GM23248 (cell line): ENCODE data around the gene CFAP65. TPM values are rescaled to one million over a fixed set of nuclear protein-coding genes. Genes with fewer than 3 reads are reported as not detected.

Experiments
- DNase-seq: peaks from one replicate; pipeline ENCODE4 v3.0.0-alpha.2; 2015
- H2AFZ ChIP-seq: fragments of 200-600 bp; sonication (generic); 2 replicates; pipeline ENCODE4 v1.6.1; 2016; ENCODE audit warnings: antibody characterized with exemption
- H3F3A ChIP-seq: fragments of 200-600 bp; sonication (generic); 2 replicates; pipeline ENCODE4 v1.6.1; 2016; ENCODE audit warnings: mild to moderate bottlenecking, antibody characterized with exemption, mixed run types; ENCODE audit not compliant: insufficient read depth
- H3K27ac ChIP-seq: fragments of 200-600 bp; sonication (generic); 2 replicates; pipeline ENCODE4 v1.5.1; 2016; ENCODE audit warnings: mild to moderate bottlenecking
- H3K27me3 ChIP-seq: fragments of 200-600 bp; sonication (generic); replicated peaks from 2 replicates; pipeline ENCODE4 v1.6.1; 2016; ENCODE audit warnings: mild to moderate bottlenecking; ENCODE audit not compliant: insufficient read depth
- H3K36me3 ChIP-seq: fragments of 200-600 bp; sonication (generic); 2 replicates; pipeline ENCODE4 v1.6.1; 2016; ENCODE audit warnings: low read depth, mild to moderate bottlenecking
- H3K4me1 ChIP-seq: fragments of 200-600 bp; sonication (generic); 2 replicates; pipeline ENCODE4 v1.6.1; 2016; ENCODE audit warnings: mild to moderate bottlenecking; ENCODE audit not compliant: insufficient read depth
- H3K4me2 ChIP-seq: fragments of 200-600 bp; sonication (generic); one replicate; pipeline ENCODE4 v1.6.1; 2016; ENCODE audit warnings: mild to moderate bottlenecking; ENCODE audit not compliant: unreplicated experiment
- H3K4me3 ChIP-seq: fragments of 200-600 bp; sonication (generic); 2 replicates; pipeline ENCODE4 v1.5.1; 2016; ENCODE audit warnings: mild to moderate bottlenecking
- H3K79me2 ChIP-seq: fragments of 200-600 bp; sonication (generic); 2 replicates; pipeline ENCODE4 v1.6.1; 2016; ENCODE audit warnings: mild to moderate bottlenecking; ENCODE audit not compliant: insufficient read depth
- H3K9ac ChIP-seq: fragments of 200-600 bp; sonication (generic); 2 replicates; pipeline ENCODE4 v1.6.1; 2016; ENCODE audit warnings: mild to moderate bottlenecking
- H3K9me2 ChIP-seq: fragments of 200-600 bp; sonication (generic); 2 replicates; pipeline ENCODE4 v1.6.1; 2016; ENCODE audit warnings: mixed run types, mild to moderate bottlenecking, moderate library complexity; ENCODE audit not compliant: insufficient read depth
- H3K9me3 ChIP-seq: fragments of 200-600 bp; sonication (generic); one replicate; pipeline ENCODE4 v1.6.1; 2017; ENCODE audit warnings: low read depth
- H4K20me1 ChIP-seq: fragments of 200-600 bp; sonication (generic); 2 replicates; pipeline ENCODE4 v1.6.0; 2016; ENCODE audit not compliant: insufficient read depth
- EZH2 ChIP-seq: fragments of 200-600 bp; sonication (generic); IDR thresholded peaks from 2 replicates; pipeline ENCODE4 v1.6.1; 2018; ENCODE audit warnings: antibody characterized with exemption, mild to moderate bottlenecking; ENCODE audit not compliant: insufficient read depth, poor library complexity, severe bottlenecking
- EZH2phosphoT487 ChIP-seq: fragments of 200-600 bp; sonication (generic); IDR thresholded peaks from 2 replicates; pipeline ENCODE4 v1.6.1; 2018; ENCODE audit warnings: antibody characterized with exemption, moderate library complexity, mild to moderate bottlenecking, low read depth; ENCODE audit not compliant: insufficient read depth
- WGBS, 2 experiments: methylation state at CpG; one replicate each; pipeline ENCODE4 v1.1.6; 2015 to 2017; ENCODE audit warnings: low lambda C conversion rate in 2 of 2, low coverage in 1 of 2; ENCODE audit errors: missing lambda C conversion rate in 2 of 2; 5-methylcytosine and 5-hydroxymethylcytosine counted together
- in situ Hi-C: fragments of 300-500 bp; cut with MboI; formaldehyde crosslinking; loops from 2 replicates; pipeline ENCODE4 v1.15.0; 2020
- polyA plus RNA-seq: library from polyadenylated mRNA; unstranded; fragments of >200 nt; fragmentation: Nextera tagmentation; extraction: Ambion mirVana; gene quantifications from 2 replicates; pipeline ENCODE4 v1.2.1, GENCODE V29; 2016
- total RNA-seq: library from RNA; depleted of rRNA; stranded (reverse); fragments of >200 nt; shearing (Covaris generic); gene quantifications from 2 replicates; pipeline ENCODE4 v1.2.3, GENCODE V29; 2014

CFAP65 gene
- total and polyA plus RNA-seq, 2 experiments from 2014 or later, result 0.08 TPM; not detected in 1

GRCh38 chr2:219087361-219087760 lies 46.0 kb upstream of the CFAP65 start:
- H3K4me2 ChIP-seq, result no peak overlapping the region
- no peaks in the 10 kb centered on the region for H3K9me3 ChIP-seq
- H3K9me2 ChIP-seq, result no peaks in the 10 kb centered on the region
- WGBS, 2 experiments, result 90 to 92% methylated on average over 5 of the region's 5 CpGs
- DNase-seq, result no peak
- H3K4me3 ChIP-seq, result no peak overlapping the region
- H3K9ac ChIP-seq, result no peak overlapping the region
- no peaks in the 10 kb centered on the region for H3K4me1 ChIP-seq
- no peaks in the 10 kb centered on the region; the same call in 1 of the 2 replicates for H3K27me3 ChIP-seq
- TF ChIP-seq EZH2phosphoT487 (no peak), EZH2 (no peak)
- H2AFZ ChIP-seq, result no peak overlapping the region
- H3K79me2 ChIP-seq, result no peaks in the 10 kb centered on the region
- no peak overlapping the region for H3K27ac ChIP-seq
- no peaks in the 10 kb centered on the region for H3F3A ChIP-seq
- no peaks in the 10 kb centered on the region for H4K20me1 ChIP-seq
- in situ Hi-C loops, result no loop called here
- H3K36me3 ChIP-seq, result no peaks in the 10 kb centered on the region

- Histone ChIP-seq H3K27ac (no peak overlapping the region), H3K4me3 (no peak overlapping the region), H3K9me2 (no peaks in the 10 kb centered on the region), H3K4me1 (no peaks in the 10 kb centered on the region), H3K27me3 (no peaks in the 10 kb centered on the region; the same call in 1 of the 2 replicates), H4K20me1 (no peaks in the 10 kb centered on the region), H3K9ac (no peak overlapping the region), H3K9me3 (no peaks in the 10 kb centered on the region), H3K79me2 (no peaks in the 10 kb centered on the region), H3F3A (no peaks in the 10 kb centered on the region), H3K4me2 (no peak overlapping the region), H2AFZ (no peak overlapping the region), H3K36me3 (no peaks in the 10 kb centered on the region)
- TF ChIP-seq EZH2phosphoT487, result no peak
- no peak for TF ChIP-seq EZH2
- DNase-seq, result no peak
- in situ Hi-C loops, result no loop called here
Observed at GRCh38 chr2:219086196-219086595, 44.9 kb upstream of the CFAP65 start.

DNA sequence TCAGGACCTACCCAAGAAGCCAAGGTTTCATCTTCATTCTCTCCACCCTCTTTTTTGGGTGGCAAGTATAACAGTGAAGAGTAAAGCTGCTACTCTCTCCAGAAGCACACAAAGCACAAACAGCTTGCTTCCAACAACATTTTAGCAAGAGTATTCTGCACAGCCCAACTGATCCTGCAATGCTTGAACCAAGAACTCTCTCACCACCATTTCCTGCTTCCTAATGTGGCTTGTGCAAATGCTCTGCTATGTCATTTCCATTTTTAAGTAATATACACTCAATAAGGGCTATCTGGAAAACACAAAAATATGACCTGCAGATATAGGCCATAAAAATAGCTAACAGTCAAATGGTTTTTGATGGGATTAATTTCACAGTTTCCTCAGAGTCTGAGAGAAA lies 43.5 kb upstream of the CFAP65 start:
- TF ChIP-seq EZH2phosphoT487 (no peak), EZH2 (no peak)
- Histone ChIP-seq H3K27me3 (no peaks in the 10 kb centered on the region; the same call in 1 of the 2 replicates), H3K27ac (no peak overlapping the region), H3K4me2 (no peak overlapping the region), H3K9ac (no peak overlapping the region), H3F3A (no peaks in the 10 kb centered on the region), H3K4me1 (0 out of 2 replicates have a peak, but pooled peaks cover under 1% of the 10 kb centered on the region), H3K9me3 (no peaks in the 10 kb centered on the region), H4K20me1 (no peaks in the 10 kb centered on the region), H3K36me3 (no peaks in the 10 kb centered on the region), H3K9me2 (no peaks in the 10 kb centered on the region), H3K4me3 (no peak overlapping the region), H3K79me2 (no peaks in the 10 kb centered on the region), H2AFZ (no peak overlapping the region)
- in situ Hi-C loops, result no loop called here
- no peak for DNase-seq

DNA sequence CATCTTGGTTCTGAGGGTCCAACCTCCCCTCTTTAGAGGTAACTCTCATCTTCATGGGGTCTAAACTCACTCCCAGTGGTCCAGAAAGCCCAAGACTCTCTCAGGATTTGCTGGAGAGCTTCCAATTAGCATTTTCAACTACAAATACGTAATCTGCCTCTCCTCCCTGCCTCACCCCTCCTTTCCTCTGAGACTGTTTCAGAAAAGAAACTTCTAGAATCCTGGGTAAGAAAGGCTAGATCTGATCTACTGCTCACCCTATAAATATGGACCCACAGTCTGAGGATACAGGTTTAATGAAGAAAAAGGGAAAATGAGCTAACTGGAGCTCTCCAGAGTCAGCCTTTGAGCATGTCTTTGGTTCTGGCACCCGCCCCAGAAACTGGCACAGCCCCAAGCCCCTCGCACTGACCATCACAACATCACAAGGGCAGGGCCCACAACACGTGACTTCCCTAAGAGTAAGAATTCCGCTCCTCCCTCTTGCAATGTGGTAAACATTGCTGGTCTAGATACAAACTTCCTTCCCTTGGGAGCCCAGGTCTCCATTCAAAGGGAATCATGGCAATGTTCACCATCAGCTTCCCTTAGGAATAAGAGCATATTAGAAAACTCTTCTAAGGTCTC lies 41.1 kb upstream of the CFAP65 start:
- H4K20me1 ChIP-seq, result 0 out of 2 replicates have a peak, but pooled peaks cover 5% of the 10 kb centered on the region
- 77 to 86% methylated on average over 5 of the region's 5 CpGs for WGBS, 2 experiments
- H3K27me3 ChIP-seq, result no peaks in the 10 kb centered on the region; the same call in 1 of the 2 replicates
- in situ Hi-C loops, result no loop called here
- no peak overlapping the region for H3K4me3 ChIP-seq
- no peaks in the 10 kb centered on the region for H3K36me3 ChIP-seq
- DNase-seq, result no peak
- H3K9ac ChIP-seq, result no peak overlapping the region
- no peaks in the 10 kb centered on the region for H3K9me3 ChIP-seq
- H3K27ac ChIP-seq, result no peak overlapping the region
- H3K4me1 ChIP-seq, result peaks cover 8% of the 10 kb centered on the region; the same call in 1 of the 2 replicates
- H3K4me2 ChIP-seq, result no peak overlapping the region
- TF ChIP-seq EZH2phosphoT487 (no peak), EZH2 (no peak)
- H3F3A ChIP-seq, result no peaks in the 10 kb centered on the region
- no peak overlapping the region for H2AFZ ChIP-seq
- no peaks in the 10 kb centered on the region for H3K9me2 ChIP-seq
- no peaks in the 10 kb centered on the region for H3K79me2 ChIP-seq

- H3K4me1 ChIP-seq, result peaks cover 8% of the 10 kb centered on the region; the same call in 1 of the 2 replicates
- no peaks in the 10 kb centered on the region for H3K79me2 ChIP-seq
- H3K4me3 ChIP-seq, result no peak overlapping the region
- DNase-seq, result no peak
- no peak overlapping the region for H3K27ac ChIP-seq
- H3K4me2 ChIP-seq, result no peak overlapping the region
- no peaks in the 10 kb centered on the region for H3F3A ChIP-seq
- H2AFZ ChIP-seq, result no peak overlapping the region
- no peaks in the 10 kb centered on the region; the same call in 1 of the 2 replicates for H3K36me3 ChIP-seq
- no peaks in the 10 kb centered on the region; the same call in 1 of the 2 replicates for H3K27me3 ChIP-seq
- no peaks in the 10 kb centered on the region for H3K9me2 ChIP-seq
- H3K9ac ChIP-seq, result no peak overlapping the region
- TF ChIP-seq EZH2phosphoT487, result no peak
- no peak for TF ChIP-seq EZH2
- H4K20me1 ChIP-seq, result 0 out of 2 replicates have a peak, but pooled peaks cover 5% of the 10 kb centered on the region
- in situ Hi-C loops, result no loop called here
- no peaks in the 10 kb centered on the region for H3K9me3 ChIP-seq
Observed at GRCh38 chr2:219081701-219082331, 40.5 kb upstream of the CFAP65 start.
